ENCODE results near the gene EEF1AKMT3.

DNA sequence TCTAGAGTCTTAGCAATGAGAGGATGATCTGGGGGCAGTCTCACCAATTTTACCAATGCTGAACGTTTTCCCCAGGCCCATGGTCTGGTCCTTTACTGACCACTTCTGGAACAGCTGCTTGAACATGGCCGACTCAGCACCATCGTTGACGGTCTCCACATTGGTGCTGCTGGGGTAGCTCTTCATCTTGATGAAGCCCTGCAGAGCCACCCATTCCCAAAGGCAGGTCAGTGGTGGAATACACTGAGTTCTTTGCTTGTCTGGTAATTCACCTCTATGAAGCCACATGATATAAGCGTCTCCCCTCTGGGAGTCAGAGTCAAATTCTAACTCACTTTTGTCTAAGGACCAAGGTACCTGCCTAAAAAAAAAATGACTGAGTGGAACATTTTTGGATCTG lies 35.9 kb downstream of the EEF1AKMT3 start:
- TF ChIP-seq, protein P1, sequence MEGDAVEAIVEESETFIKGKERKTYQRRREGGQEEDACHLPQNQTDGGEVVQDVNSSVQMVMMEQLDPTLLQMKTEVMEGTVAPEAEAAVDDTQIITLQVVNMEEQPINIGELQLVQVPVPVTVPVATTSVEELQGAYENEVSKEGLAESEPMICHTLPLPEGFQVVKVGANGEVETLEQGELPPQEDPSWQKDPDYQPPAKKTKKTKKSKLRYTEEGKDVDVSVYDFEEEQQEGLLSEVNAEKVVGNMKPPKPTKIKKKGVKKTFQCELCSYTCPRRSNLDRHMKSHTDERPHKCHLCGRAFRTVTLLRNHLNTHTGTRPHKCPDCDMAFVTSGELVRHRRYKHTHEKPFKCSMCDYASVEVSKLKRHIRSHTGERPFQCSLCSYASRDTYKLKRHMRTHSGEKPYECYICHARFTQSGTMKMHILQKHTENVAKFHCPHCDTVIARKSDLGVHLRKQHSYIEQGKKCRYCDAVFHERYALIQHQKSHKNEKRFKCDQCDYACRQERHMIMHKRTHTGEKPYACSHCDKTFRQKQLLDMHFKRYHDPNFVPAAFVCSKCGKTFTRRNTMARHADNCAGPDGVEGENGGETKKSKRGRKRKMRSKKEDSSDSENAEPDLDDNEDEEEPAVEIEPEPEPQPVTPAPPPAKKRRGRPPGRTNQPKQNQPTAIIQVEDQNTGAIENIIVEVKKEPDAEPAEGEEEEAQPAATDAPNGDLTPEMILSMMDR (IDR thresholded peaks at IDR 0.05) = no peak
- TF ChIP-seq POLR2AphosphoS5 (IDR thresholded peaks at IDR 0.05) = no peak
- no peak for TF ChIP-seq POLR2A (IDR thresholded peaks at IDR 0.05)
